Measurements from ENCODE around the gene TIAM1. TPM values are rescaled to one million over a fixed set of nuclear protein-coding genes. Genes with fewer than 3 reads are reported as not detected.

Gene TIAM1
- total RNA-seq, 1 donor from 2014 or later, result 6.7 TPM

DNA sequence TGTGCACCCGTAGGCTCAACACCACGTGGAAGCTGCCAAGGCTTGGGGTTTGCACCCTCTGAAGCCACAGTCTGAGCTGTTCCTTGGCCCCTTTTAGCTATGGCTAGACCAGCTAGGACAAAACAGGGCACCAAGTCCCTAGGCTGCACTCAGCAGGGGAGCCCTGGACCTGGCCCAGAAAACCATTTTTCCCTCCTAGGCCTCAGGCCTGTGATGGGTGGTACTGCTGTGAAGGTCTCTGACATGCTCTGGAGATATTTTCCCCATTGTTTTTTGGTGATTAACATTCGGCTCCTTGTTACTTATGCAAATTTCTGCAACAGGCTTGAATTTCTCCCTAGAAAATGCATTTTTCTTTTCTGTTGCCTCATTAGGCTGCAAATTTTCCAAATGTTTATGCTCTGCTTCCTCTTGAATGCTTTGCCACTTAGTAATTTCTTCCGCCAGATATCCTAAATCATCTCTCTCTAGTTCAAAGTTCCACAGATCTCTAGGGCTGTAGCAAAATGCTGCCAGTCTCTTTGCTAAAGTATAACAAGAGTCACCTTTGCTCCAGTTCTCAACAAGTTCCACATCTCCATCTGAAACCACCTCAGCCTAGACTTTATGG is 236.8 kb downstream of the TIAM1 start:
- Histone ChIP-seq H3K4me3 (ENCODE audit: low read depth, low read length) (no peak overlapping the region), H3K36me3 (ENCODE audit: control insufficient read depth, insufficient read depth, low read length) (no peaks in the 10 kb centered on the region), H3K27me3 (ENCODE audit: control insufficient read depth, insufficient read depth, low read length) (no peaks in the 10 kb centered on the region)
- no peak for DNase-seq (ENCODE audit: low read depth)
- TF ChIP-seq, protein P1, sequence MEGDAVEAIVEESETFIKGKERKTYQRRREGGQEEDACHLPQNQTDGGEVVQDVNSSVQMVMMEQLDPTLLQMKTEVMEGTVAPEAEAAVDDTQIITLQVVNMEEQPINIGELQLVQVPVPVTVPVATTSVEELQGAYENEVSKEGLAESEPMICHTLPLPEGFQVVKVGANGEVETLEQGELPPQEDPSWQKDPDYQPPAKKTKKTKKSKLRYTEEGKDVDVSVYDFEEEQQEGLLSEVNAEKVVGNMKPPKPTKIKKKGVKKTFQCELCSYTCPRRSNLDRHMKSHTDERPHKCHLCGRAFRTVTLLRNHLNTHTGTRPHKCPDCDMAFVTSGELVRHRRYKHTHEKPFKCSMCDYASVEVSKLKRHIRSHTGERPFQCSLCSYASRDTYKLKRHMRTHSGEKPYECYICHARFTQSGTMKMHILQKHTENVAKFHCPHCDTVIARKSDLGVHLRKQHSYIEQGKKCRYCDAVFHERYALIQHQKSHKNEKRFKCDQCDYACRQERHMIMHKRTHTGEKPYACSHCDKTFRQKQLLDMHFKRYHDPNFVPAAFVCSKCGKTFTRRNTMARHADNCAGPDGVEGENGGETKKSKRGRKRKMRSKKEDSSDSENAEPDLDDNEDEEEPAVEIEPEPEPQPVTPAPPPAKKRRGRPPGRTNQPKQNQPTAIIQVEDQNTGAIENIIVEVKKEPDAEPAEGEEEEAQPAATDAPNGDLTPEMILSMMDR (IDR thresholded peaks at IDR 0.05; ENCODE audit: insufficient read depth, low read length, poor library complexity, severe bottlenecking), result no peak

DNA sequence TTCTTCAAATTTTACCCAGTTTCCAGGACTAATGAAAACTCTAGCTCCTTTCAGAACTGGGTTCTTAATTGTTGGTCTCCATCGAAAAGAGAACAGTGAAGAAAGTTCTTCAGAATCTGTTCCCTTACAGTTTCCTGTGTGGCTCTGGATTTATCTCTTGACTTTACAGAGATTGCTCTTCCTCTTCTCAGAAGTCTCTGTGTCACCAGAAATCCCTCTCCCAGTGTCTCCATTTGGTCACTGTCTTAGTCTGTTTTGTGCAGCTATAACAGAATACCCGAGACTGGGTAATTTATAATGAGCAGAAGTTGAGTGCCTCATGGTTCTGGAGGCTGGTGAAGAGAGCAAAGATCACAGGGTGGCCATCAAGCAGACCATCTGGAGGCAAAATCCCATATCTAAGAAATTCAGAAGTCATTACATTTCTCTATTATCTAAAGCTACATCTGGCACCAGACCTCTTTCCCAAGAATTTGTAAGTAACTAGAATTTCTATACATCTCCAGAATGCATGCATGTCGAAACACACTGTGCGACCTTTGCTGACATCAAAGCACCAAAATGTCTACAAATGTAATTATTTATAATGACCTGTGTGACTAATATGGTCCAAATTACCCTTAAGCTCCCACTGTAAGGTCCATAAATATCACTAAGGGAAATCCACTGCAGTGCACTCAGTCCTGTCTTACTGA is 240.3 kb downstream of the TIAM1 start:
- Histone ChIP-seq H3K27me3 (ENCODE audit: control insufficient read depth, insufficient read depth, low read length) (peaks cover 1% of the 10 kb centered on the region), H3K4me3 (ENCODE audit: low read depth, low read length) (no peak overlapping the region), H3K36me3 (ENCODE audit: control insufficient read depth, insufficient read depth, low read length) (no peaks in the 10 kb centered on the region)
- TF ChIP-seq, protein P1 (IDR thresholded peaks at IDR 0.05; ENCODE audit: insufficient read depth, low read length, poor library complexity, severe bottlenecking), result no peak
- DNase-seq (ENCODE audit: low read depth), result no peak

DNA sequence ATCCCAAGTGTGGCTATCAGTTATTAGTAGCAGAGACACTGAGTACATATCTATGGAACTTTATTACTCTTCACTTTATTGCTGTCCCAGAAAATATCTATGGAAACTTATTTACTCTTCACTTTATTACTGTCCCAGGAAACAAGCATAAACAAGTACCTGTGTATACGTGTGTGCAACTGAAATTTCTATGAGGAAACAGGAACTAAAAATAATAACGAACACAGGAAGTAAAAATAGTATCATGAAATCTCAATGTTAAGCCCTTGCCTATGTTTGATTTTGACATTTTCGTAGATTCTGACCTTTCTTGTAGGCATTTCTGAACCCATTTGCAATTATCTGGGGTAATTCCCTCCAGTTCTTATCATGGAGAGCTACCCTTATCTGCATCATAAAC is 240.9 kb downstream of the TIAM1 start:
- H3K4me3 ChIP-seq (ENCODE audit: low read depth, low read length), result no peak overlapping the region
- no peak for DNase-seq (ENCODE audit: low read depth)
- TF ChIP-seq, protein P1 (IDR thresholded peaks at IDR 0.05; ENCODE audit: insufficient read depth, low read length, poor library complexity, severe bottlenecking), result no peak
- H3K27me3 ChIP-seq (ENCODE audit: control insufficient read depth, insufficient read depth, low read length), result peaks cover 2% of the 10 kb centered on the region
- no peaks in the 10 kb centered on the region for H3K36me3 ChIP-seq (ENCODE audit: control insufficient read depth, insufficient read depth, low read length)

DNA sequence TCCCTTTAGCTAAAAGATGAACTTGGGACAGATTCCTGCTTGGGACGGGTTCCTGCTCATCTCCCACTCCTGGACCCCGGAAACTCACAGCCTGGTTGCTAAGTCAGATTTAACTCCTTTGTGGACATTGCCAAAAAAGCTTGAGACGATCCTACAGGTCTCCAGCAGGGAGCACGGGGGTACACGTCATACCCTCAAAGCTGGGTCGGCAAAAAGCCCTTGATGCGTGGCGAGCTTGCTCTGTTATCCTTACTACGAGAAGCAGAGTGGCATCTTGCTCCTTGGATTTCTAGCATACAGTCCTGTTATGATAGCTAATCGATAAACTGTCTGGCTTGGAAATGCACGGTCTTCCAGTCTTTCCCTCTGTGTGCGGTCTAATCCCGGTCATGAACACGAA is 244.9 kb downstream of the TIAM1 start:
- TF ChIP-seq, protein P1 (IDR thresholded peaks at IDR 0.05; ENCODE audit: insufficient read depth, low read length, poor library complexity, severe bottlenecking), result no peak
- Histone ChIP-seq H3K27me3 (ENCODE audit: control insufficient read depth, insufficient read depth, low read length) (peaks cover 2% of the 10 kb centered on the region), H3K36me3 (ENCODE audit: control insufficient read depth, insufficient read depth, low read length) (no peaks in the 10 kb centered on the region), H3K4me3 (ENCODE audit: low read depth, low read length) (no peak overlapping the region)
- DNase-seq (ENCODE audit: low read depth), result no peak

DNA sequence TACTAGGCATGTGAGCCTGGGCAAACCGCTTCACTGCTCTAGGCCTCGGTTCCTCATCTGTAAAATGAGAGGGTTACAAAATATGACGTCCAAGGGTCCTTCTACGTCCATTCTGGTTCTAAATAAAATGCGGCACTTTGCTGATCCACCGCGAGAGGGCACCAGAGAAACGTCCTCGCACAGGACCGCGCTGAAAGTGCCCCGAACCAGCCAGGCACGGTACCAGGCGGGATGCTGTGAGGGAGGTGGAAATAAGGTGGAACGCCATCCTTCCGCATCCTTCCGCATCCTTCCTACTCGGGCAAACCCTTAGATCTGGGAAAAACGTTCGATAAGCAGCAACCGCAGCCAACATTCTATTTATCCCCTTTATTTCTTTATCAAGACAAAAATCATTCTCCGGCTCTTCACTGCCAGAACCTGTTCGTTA is 245.5 kb downstream of the TIAM1 start:
- Histone ChIP-seq H3K27me3 (ENCODE audit: control insufficient read depth, insufficient read depth, low read length) (peaks cover 2% of the 10 kb centered on the region), H3K36me3 (ENCODE audit: control insufficient read depth, insufficient read depth, low read length) (no peaks in the 10 kb centered on the region), H3K4me3 (ENCODE audit: low read depth, low read length) (no peak overlapping the region)
- TF ChIP-seq, protein P1 (IDR thresholded peaks at IDR 0.05; ENCODE audit: insufficient read depth, low read length, poor library complexity, severe bottlenecking), result peak; percentile 86
- DNase-seq (ENCODE audit: low read depth), result no peak
